ENCODE data around the gene P2RX4.

GRCh38 chr12:121259074-121259473, 49.1 kb downstream of the P2RX4 start:
- no peak for TF ChIP-seq CTCF (conservative IDR thresholded peaks at IDR 0.05 in 1 of 2, IDR thresholded peaks at IDR 0.05 in 1 of 2; ENCODE audit: extremely low read depth in 1 of 2, insufficient read depth in 1 of 2, low read depth in 1 of 2, low read length in 2 of 2)
- no peak for TF ChIP-seq EZH2 (IDR thresholded peaks at IDR 0.05; ENCODE audit: borderline replicate concordance, low read length)
